ENCODE measurements around the gene SCN1B.

SCN1B gene

GRCh38 chr19:35021016-35021415 is 9.3 kb upstream of the SCN1B start:
- no peak overlapping the region for H3K4me3 ChIP-seq (ENCODE audit: low read depth, low read length)
- no peak for TF ChIP-seq CTCF (IDR thresholded peaks at IDR 0.05; ENCODE audit: control insufficient read depth, extremely low read depth, insufficient read depth)
- no peak for DNase-seq (ENCODE audit: low read depth)

DNA sequence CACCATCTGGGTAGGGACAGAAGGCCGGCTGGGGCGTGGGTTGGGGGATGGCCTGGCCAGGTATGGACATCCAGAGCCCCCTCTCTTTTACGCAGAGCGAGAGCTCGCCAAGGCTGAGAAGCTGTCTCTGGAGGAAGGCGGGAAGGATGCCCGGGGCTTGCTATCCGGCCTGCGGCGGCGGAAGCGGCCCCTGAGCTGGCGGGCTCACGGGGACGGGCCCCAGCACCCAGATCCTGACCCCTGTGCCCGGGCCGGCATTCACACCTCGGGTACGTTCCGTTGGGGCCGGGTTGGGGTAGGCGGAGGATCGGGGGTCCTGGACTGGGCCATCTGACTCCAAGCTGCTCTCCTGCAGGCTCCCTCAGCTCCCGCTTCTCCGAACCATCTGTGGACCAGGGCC is 8.7 kb upstream of the SCN1B start:
- DNase-seq (ENCODE audit: low read depth), result no peak
- H3K4me3 ChIP-seq (ENCODE audit: low read depth, low read length), result no peak overlapping the region
- TF ChIP-seq CTCF (IDR thresholded peaks at IDR 0.05; ENCODE audit: control insufficient read depth, extremely low read depth, insufficient read depth), result no peak

- no peak for DNase-seq (ENCODE audit: low read depth)
- no peak for TF ChIP-seq CTCF (IDR thresholded peaks at IDR 0.05; ENCODE audit: control insufficient read depth, extremely low read depth, insufficient read depth)
- no peak overlapping the region for H3K4me3 ChIP-seq (ENCODE audit: low read depth, low read length)
These were observed 7.8 kb upstream of the SCN1B start for GRCh38 chr19:35022460-35022859.

- no peak overlapping the region for H3K4me3 ChIP-seq (ENCODE audit: low read depth, low read length)
- no peak for TF ChIP-seq CTCF (IDR thresholded peaks at IDR 0.05; ENCODE audit: control insufficient read depth, extremely low read depth, insufficient read depth)
- DNase-seq (ENCODE audit: low read depth), result no peak
These were observed 6.8 kb upstream of the SCN1B start for GRCh38 chr19:35023428-35023827.

- no peak for DNase-seq (ENCODE audit: low read depth)
- no peak overlapping the region for H3K4me3 ChIP-seq (ENCODE audit: low read depth, low read length)
- no peak for TF ChIP-seq CTCF (IDR thresholded peaks at IDR 0.05; ENCODE audit: control insufficient read depth, extremely low read depth, insufficient read depth)
These were observed 6.2 kb upstream of the SCN1B start for GRCh38 chr19:35024095-35024494.

- TF ChIP-seq CTCF (IDR thresholded peaks at IDR 0.05; ENCODE audit: control insufficient read depth, extremely low read depth, insufficient read depth), result no peak
- no peak for DNase-seq (ENCODE audit: low read depth)
- H3K4me3 ChIP-seq (ENCODE audit: low read depth, low read length), result no peak overlapping the region
These were observed 4.3 kb upstream of the SCN1B start for GRCh38 chr19:35025969-35026368.

DNA sequence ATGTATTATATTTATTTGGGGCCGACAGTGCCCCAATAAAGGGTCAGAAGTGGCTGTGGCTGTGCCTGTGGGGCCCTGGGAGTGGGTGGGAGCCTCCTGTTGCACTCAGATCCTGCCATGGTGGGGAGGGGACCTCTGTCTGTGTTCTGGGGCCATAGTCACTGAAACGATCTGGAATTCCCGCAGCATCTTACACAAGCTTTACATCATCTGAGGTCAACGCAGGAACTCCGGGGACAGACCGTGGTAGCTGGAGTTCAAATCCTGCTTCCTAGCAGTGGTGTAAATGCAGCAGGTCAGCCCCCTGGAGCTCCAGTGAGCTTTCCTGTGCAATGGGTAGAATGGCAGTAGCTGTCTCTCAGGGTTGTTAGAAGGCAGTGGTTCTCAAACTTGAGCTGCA is 3.9 kb upstream of the SCN1B start:
- no peak for DNase-seq (ENCODE audit: low read depth)
- H3K4me3 ChIP-seq (ENCODE audit: low read depth, low read length), result no peak overlapping the region
- no peak for TF ChIP-seq CTCF (IDR thresholded peaks at IDR 0.05; ENCODE audit: control insufficient read depth, extremely low read depth, insufficient read depth)
